A172 (cell line): ENCODE results near the gene MS4A4E. TPM values are rescaled to one million over a fixed set of nuclear protein-coding genes. Genes with fewer than 3 reads are reported as not detected.
A peak's percentile ranks its signal among the peaks of the same experiment; 100 is the strongest.
"Not testable (repeated sequence)": the region's sequence is repeated elsewhere in the genome, so short reads cannot be mapped to it uniquely, and the experiment has no call there.

Experiments
- DNase-seq: peaks from one replicate; pipeline ENCODE4 v3.0.0-alpha.2; 2015; ENCODE audit warnings: low spot score
- total RNA-seq: library from RNA; depleted of rRNA; stranded (reverse); fragments of >200 nt; shearing (Covaris generic); gene quantifications from 2 replicates; pipeline ENCODE4 v1.2.3, GENCODE V29; 2014; rRNA removed

The MS4A4E gene
- not detected in 2 replicates for total RNA-seq

DNA sequence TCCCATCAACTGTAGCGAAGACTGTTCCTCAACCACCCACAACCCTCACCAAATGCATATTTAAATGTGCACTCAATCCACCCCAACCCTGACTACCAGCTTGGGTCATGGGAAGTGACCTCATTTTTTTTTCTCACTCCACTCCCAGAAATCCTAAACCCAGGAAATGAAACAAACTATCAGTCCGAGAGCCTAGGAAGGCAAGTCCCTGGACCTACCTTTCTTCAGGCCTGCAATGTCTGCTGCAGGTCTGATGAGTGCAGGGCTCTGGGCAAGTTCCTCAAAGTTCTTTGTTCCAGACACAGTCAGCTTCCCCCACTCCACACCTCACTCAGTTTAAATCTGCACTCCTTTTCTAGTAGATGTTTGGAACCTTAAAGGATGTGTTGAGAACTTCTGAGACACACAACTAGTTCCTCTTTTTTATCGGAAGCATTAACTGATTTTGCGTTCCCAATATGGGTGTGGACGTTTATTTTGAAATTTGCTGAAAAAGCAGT, at the start of gene MS4A4E:
MS4A4E (minus strand) TSS at position 398 of the 500 bp plus-strand sequence. CDS start 13,082 bp downstream, outside the sequence.
- DNase-seq, result no peak

DNA sequence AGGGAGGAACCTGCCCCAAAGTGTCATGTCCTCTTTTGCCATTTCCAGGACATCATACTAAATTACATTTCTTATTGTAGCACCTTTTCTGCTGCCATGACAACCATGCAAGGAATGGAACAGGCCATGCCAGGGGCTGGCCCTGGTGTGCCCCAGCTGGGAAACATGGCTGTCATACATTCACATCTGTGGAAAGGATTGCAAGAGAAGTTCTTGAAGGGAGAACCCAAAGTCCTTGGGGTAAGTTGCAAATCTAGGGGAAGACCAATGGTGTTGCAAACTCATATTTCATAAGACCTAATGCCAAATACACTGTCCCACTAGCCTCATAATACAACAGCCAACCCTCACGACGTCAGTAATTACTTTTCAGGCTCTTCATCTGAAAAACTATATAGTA, 49.2 kb upstream of the MS4A4E start:
- DNase-seq, result no peak

DNA sequence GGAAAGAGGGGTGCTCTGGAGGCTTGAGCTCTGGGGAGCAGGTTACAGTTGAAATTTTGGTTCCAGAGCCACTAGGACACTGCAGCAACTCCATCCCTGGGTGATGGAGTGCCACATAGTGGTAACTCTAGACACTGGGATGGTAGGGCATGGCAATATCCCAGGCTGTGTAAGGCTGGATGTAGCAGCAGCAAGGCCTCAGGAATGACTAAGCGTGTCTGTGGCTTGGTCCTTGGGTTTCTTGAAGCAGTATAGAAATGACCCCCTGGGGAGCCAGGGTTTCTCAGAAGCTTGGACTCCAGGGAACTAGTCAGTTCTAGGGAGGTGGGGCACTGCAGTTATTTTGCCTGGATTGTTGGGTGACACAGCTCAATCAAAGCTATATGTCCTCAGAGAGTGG, 45.6 kb upstream of the MS4A4E start:
- DNase-seq, result peak; percentile 8

DNA sequence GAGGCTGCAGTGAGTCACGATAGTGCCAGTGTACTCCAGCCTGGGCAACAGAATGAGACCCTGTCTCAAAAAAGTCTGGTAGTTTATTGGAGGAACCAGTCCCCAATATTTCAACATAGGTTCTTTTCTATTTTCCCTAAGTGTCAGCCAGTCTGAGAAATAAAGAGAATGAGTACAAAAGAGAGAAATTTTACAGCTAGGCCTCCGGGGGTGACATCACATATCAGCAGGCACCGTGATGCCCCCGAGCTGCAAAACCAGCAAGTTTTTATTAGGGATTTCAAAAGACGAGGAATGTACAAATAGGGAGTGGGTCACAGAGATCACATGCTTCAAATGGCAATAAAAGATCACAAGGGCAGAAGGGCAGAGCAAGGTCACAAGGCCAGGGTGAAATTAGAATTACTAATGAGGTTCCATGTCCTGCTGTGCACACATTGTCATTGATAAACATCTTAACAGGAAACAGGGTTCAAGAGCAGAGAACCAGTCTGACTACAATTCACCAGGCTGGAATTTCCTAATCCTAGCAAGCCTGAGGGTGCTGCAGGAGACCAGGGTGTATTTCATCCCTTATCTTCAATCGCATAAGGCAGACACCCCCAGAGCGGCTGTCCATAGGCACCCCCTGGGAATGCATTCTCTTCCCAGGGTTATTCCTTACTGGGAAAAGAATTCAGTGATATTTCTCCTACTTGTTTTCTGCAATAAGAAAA, 42.6 kb upstream of the MS4A4E start:
- DNase-seq, result not testable (repeated sequence)

DNA sequence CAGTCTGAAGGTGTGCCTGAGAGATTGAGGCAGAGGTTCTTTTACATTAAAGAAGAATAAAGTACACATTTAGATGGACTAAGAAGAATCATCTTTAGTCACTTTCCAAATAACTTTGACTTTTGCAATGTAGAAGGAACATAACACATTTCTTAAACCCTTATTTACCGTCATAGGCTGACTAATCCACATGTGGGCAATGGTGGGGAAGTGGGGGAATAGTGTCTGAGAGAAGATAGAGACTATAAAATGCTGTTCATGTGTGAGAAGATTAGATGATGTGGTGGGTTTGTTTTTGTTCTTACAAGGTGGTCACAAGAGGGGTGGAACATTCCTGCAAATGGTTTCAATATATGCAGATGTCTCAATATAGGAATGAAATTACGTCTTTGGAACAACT, 39.3 kb upstream of the MS4A4E start:
- DNase-seq, result no peak

DNA sequence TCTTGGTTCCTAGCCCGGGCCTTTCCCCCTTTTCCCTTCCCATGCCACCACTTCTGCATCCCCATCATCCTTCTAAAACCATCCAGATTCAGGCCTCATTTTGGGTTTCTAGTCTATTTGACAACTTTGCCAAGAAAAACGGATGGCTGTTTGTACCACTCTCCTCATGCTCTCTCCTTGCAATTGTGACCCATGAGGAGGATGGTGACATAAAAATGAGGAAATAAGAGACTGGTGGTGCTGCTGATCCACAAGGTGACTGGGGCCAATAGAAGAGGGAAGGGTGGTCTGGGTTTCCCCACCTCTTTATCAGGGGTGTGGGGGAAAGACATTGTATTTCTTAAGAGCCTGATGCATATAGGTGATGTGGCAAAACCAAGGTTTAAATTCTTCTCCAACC, 38.5 kb upstream of the MS4A4E start:
- DNase-seq, result no peak

DNA sequence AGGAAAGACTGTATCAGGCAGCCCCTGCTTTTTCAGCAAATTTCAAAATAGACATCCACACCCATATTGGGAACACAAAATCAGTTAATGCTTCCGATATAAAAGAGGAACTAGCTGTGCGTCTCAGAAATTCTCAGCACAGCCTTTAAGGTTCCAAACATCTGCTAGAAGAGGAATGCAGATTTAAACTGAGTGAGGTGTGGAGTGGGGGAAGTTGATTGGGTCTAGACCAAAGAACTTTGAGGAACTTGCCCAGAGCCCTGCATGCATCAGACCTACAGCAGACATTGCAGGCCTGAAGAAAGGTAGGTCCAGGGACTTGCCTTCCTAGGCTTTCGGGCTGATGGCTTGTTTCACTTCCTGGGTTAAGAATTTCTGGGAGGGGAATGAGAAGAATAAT, 37.5 kb upstream of the MS4A4E start, which contains the start of gene MS4A4A:
MS4A4A (plus strand) TSS at position 255 of the 400 bp plus-strand sequence; CDS start at position 265, 10 bp downstream.
- DNase-seq, result no peak

DNA sequence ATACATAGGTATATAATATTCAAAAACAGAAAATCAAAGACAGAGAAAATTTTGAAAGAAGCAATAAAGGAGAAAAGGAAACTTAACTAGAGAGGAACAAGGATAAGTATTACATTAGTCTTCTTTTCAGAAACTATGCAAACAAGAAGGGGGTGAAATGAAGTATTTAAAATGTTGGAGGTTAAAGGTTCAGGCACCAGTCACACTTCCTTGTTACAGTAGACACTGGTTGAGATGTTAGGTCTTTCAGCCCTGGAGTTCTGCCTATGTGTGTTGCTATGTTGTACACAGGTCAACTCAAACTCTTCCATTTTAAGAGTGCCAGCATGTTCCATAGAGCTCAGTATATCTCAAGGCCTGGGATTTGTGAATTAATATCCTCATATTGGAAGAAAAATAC, 31.5 kb upstream of the MS4A4E start:
- DNase-seq, result no peak

DNA sequence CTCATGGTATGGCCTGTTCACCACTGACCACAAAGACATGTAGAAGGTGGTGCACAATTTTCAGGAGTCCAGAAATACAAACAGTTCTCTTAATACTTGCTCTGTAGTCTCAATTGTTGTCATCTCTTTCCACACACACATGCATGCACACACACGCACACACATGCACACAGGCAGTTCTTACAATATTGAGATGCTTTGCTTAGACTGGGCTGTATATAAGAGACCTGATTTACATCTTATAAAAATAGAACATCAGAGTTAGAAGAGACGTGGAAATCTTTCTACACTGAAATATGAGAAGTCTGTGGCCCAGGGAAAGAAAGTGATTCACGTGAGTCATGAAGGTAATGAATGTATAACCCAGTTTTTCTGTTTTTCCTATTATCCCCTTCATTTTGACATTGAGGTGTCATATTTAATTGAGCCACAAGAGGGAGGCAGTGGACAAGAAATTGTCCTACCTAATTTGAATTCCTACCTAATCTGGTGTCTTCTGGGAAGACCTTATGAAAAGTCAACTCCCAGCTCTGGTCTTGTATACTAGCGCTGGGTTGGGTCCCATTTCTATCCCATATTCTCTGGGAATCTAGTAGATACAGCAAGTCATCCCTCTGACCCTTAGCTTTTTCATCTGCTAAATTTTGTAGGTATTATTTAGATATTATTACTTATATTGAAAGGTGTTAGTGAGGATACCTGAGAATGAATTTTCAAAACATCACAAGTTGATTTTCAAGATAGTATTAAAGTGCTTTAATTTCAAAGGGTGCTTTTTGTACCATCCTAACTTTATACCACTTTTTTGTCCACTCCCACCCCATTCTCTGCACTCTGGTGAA, 22.7 kb upstream of the MS4A4E start:
- peak; percentile 31 for DNase-seq

DNA sequence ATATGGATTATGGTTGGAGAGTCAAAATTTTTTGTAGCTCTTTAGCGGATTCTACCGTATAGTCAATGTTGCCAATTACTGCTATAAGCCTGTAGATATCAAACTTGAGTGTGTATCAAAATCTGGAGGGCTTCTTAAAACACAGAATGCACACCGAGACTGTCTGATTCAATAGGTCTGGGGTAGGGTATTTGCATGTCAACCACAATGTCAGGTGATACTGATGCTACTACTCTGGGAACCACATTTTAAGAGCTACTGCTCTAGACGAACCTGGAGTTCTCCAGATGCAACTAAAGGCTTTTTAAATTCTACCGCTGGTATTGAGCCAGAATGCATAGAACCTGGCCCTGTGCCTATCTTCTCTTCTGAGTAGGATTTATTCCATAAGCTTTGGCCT, 21.7 kb upstream of the MS4A4E start:
- no peak for DNase-seq

DNA sequence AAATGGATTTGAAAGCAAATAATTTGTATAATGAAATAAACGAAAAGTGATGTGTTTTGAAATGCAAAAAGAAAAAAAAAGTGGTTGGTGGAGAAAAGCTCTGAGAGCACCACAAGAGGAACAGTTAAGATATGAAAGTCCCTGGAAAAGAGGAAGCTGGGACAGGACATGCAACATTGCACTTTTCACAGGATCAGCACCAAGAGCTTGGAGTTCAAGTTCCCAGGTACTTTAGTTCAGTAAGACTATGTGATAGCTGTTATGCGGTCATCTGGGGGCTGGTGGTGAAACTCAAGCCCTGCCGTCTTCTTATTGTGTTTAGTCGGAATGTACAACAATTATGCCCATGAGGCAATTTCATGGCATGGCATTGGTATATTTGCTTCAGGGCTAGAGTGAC, 20.5 kb upstream of the MS4A4E start:
- DNase-seq, result no peak

DNA sequence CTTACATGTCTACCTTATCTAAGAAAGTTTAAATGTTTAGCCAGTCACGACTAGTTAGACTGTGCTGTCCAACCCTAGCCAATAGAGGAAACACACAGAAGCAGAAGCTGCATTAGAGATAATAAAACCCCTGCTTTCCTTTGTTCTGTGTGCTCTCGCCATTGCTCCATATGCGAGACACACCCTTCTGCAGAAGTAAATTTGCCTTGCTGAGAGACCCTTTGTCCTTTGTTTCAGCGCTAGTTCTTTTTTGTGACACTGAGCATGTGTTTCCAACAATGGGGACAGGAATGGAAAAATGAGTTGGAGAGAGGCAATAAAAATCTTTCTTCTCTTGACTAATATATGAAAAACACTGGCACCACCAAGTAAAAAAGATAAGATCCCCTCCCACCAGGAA, 18.1 kb upstream of the MS4A4E start:
- no peak for DNase-seq

DNA sequence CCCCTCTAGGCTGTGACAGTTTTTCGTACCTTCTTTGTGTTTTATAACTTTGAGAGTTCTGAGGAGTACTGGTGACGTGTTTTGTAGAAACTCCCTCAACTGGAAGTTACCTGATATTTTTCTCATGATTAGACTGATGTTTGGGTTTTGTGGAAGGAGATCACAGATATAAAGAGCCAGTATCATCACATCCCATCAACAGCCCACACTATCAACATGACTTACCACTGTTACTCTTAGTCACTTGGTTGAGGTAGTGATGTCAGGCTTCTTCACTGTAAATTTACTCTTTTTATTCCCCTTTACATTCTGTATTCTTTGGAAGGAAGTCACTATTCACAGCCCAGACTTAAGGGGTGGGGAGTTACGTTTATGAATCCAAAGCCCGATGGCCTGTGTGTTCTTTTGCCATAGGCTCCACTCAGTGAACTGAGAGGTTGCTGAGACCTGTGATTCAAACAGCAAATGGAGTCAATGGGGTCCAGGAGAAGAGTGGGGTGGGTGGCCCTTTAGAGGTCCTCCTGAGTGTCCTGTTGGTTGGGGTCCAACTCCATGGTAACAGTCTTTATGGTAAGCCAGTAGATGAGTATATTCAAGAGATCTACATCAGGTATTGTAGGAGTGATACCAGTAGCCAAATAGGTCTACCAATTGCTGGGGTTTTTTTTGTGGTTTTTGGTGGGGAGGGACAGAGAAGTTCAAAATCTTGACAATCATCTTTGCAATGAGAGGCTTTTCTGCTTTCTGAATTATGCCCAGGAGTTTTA, 15.2 kb upstream of the MS4A4E start:
- no peak for DNase-seq

DNA sequence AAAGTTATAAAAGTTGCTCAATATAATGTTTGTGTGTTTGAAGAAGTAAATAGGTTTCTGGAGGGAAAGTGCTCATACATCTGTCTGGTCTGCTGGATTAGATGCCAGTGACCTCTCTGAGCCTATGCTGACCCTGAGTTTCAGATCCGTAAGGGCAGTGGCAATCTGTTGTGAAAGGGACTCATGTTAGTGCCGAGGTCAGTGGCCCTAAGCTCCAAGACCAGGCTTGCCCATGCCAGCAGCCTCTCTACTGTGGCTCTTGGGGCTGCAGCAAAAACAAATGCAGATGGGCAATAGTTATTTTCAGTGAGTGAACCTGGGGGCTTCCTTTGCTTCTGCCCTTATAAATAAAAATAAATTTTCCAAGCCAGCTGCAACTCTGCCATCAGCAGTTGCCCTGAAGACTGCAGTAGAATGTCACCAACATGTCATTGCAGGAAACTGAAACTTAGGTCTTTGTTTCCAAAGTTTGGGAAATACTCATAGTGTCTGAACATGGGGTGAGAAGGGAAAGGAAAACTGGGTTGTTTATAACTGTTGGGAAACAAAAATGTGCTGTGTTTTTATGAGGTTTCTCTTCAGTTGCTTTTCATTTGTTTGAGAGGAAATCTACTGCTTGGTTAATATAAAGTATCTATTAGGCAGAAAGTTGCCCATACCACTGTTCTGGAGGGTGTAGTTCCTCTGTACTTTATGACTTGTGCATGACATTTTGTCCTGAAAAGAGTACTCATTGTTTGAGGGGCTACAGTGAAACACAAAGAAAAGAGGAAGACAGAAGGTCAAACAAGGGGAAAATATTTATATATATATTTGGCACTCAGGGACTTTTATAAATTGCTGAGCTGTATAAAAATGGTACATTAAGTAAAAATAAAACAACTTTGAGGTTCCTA, 9.5 kb upstream of the MS4A4E start:
- DNase-seq, result no peak

DNA sequence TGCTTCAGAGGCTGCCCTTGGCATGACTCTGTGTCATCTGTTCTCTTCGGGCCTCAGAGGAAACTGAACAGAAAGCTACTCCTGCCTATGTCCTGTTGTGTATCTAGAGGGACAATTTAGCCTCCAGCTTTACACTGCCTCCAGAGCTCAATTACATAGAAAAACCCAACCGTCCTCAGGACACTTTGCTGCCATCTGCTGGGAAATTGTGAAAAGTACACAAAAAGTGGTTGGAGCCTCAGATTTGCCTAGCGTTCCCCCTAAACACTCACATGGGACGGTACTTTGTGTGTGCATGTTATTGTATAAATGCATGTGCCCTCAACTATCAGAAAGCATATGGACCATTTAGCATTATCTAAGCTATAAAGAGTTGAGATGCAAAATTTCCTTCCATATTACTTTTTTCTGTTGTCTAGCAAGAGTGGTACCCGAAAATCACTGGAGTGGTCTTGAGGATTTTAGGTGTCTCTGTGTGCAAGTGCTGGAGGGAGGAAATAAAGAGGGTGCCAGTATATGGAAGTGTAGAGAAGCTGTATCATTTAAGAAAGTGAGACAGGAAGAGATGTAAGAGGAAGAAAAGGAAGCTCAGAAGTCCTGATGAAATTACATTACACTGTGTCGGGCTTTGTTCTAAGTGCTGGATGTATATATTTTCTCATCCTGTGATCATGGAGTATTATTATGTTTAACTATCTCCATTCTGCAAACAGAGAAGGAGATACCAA, 8.7 kb upstream of the MS4A4E start:
- DNase-seq, result peak; percentile 4

DNA sequence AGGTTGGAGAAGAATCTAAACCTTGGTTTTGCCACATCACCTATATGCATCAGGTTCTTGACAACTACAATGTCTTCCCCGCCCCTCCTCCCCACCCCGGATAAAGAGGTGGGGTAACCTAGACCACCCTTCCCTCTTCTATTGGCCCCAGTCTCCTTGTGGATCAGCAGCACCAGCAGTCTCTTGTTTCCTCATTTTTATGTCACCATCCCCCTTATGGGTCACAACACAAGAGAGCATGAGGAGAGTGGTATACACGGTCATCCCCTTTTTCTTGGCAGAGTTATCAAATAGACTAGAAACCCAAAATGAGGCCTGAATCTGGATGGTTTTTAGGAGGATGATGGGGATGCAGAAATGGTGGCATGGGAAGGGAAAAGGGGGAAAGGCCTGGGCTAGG, 1.2 kb downstream of the MS4A4E start:
- DNase-seq, result no peak

DNA sequence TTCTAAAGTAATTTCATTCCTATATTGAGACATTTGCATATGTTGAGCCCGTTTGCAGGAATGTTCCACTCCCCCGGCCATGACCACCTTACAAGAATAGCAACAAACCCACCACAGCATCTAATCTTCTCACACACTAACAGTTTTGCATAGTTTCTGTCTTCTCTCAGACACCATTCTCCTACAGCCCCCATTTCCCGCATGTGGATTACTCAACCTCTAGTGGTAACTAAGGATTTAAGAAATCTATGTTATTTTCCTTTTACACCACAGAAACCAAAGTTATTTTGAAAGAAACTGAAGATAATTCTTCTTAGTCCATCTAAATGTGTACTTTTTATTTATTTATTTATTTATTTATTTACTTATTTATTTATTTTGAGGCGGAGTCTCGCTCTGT, 2.3 kb downstream of the MS4A4E start:
- no peak for DNase-seq

DNA sequence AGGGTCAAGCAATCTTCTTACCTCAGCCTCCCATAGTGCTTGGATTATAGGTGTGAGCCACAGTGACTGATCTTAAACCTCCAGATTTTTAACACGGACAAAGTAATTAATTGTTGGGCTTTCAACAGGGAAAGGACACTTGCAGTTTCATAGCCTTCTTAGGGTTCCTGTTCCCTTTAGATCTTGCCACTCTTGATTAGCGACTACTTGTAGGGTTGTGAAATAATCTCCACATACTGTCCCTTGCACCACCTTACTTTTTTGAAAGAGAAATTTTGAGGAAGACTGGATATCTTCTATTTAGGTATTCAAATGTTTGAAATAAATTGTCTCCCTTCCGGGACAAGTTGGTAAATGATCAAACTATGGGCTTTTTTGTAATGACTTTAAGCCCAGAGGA, 7.6 kb downstream of the MS4A4E start:
- DNase-seq, result no peak

DNA sequence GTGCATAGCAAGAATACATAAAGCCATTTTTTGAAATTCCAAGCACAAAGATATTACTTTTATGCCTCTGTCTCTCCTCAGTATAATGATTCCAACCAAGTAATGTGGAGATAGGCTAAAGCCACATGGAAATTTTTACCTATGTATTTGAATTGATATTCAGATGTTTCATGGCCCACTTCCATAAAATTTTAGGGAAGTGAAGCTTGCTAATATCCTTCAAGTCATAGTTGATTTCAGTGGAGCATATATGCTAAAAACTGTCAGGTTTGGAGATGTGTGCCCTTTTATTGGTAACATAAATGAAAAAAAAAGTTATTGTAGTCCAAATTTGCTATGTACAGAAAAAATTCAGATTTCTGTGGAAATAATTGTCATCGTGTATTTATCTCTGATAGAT, 12.3 kb downstream of the MS4A4E start:
- no peak for DNase-seq

DNA sequence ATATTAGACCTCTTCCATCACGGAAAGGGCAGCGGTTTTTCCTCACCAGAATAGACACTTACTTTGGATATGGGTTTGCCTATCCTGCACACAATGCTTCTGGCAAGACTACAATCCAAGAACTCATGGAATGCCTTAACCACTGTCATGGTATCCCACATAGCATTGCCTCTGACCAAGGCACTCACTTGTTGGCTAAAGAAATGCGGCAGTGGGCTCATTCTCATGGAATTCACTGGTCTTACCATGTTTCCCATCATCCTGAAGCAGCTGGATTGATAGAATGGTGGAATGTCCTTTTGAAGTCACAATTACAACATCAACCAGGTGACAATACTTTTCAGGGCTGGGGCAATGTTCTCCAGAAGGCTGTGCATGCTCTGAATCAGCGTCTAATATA, 20.8 kb downstream of the MS4A4E start:
- no peak for DNase-seq
